Neuronal stem cell (in vitro differentiated cells): ENCODE results near the gene CEPT1.

Experiments used
- DNase-seq: peaks from one replicate; pipeline ENCODE4 v3.0.0-alpha.2; 2013; ENCODE audit warnings: low spot score
- H2AFZ ChIP-seq: one replicate; pipeline ENCODE4 v1.6.1; 2013; ENCODE audit warnings: mild to moderate bottlenecking, low read length, inconsistent platforms
- H2AK5ac ChIP-seq: 2 replicates; pipeline ENCODE4 v1.6.1; 2013; ENCODE audit warnings: low read depth, mild to moderate bottlenecking, inconsistent platforms, low read length, moderate library complexity, mixed read lengths
- H2BK120ac ChIP-seq: 2 replicates; pipeline ENCODE4 v1.6.1; 2013; ENCODE audit warnings: low read depth, mild to moderate bottlenecking, inconsistent platforms, low read length, moderate library complexity, mixed read lengths
- H2BK12ac ChIP-seq: one replicate; pipeline ENCODE4 v1.6.1; 2013; ENCODE audit warnings: low read length, inconsistent platforms
- H2BK15ac ChIP-seq: 2 replicates; pipeline ENCODE4 v1.6.1; 2013; ENCODE audit warnings: mild to moderate bottlenecking, low read length, inconsistent platforms, mixed read lengths
- H2BK5ac ChIP-seq: one replicate; pipeline ENCODE4 v1.6.1; 2013; ENCODE audit warnings: inconsistent platforms, mild to moderate bottlenecking, low read length, moderate library complexity
- H3K14ac ChIP-seq: one replicate; pipeline ENCODE4 v1.6.1; 2013; ENCODE audit warnings: low read length, inconsistent platforms
- H3K18ac ChIP-seq: 2 replicates; pipeline ENCODE4 v1.6.1; 2013; ENCODE audit warnings: low read length, inconsistent platforms
- H3K23ac ChIP-seq: 2 replicates; pipeline ENCODE4 v1.6.1; 2013; ENCODE audit warnings: low read depth, mild to moderate bottlenecking, mixed read lengths, low read length, inconsistent platforms; ENCODE audit not compliant: poor library complexity
- H3K27ac ChIP-seq: replicated peaks from 3 replicates; pipeline ENCODE4 v1.5.1; 2013; ENCODE audit warnings: low read length, inconsistent platforms
- H3K27me3 ChIP-seq, 3 experiments: 2 replicates each; pipeline ENCODE4 v1.6.1; 2013; ENCODE audit warnings: low read length in 3 of 3, mild to moderate bottlenecking in 2 of 3, inconsistent platforms in 1 of 3, low read depth in 1 of 3, mixed read lengths in 1 of 3, moderate library complexity in 1 of 3; ENCODE audit not compliant: control insufficient read depth in 3 of 3, insufficient read depth in 3 of 3
- H3K36me3 ChIP-seq, 2 donors: replicated peaks in 1 of 2; 2 replicates each; pipeline ENCODE4 v1.6.1; 2013; ENCODE audit warnings: low read length in 2 of 2; ENCODE audit not compliant: control insufficient read depth in 2 of 2, insufficient read depth in 2 of 2
- H3K4ac ChIP-seq: 2 replicates; pipeline ENCODE4 v1.6.1; 2013; ENCODE audit warnings: inconsistent platforms, mild to moderate bottlenecking, low read length, moderate library complexity
- H3K4me1 ChIP-seq, 2 donors: 1 replicate in 1 of 2; 2 replicates in 1 of 2; pipeline ENCODE4 v1.6.1; 2013; ENCODE audit warnings: low read length in 2 of 2, low read depth in 1 of 2; ENCODE audit not compliant: control insufficient read depth in 2 of 2, insufficient read depth in 1 of 2
- H3K4me2 ChIP-seq: one replicate; pipeline ENCODE4 v1.6.1; 2013; ENCODE audit warnings: mild to moderate bottlenecking, low read length, inconsistent platforms; ENCODE audit not compliant: insufficient read depth, poor library complexity, severe bottlenecking
- H3K4me3 ChIP-seq, 2 donors: 2 replicates each; pipeline ENCODE4 v1.5.1; 2013; ENCODE audit warnings: low read length in 2 of 2, mild to moderate bottlenecking in 2 of 2, inconsistent platforms in 1 of 2, moderate library complexity in 1 of 2
- H3K79me1 ChIP-seq: one replicate; pipeline ENCODE4 v1.6.1; 2013; ENCODE audit warnings: low read depth, mild to moderate bottlenecking, inconsistent platforms, low read length, moderate library complexity
- H3K9ac ChIP-seq: one replicate; pipeline ENCODE4 v1.6.1; 2013; ENCODE audit warnings: mild to moderate bottlenecking, low read depth, low read length, inconsistent platforms; ENCODE audit not compliant: poor library complexity
- H3K9me3 ChIP-seq, 2 donors: replicated peaks in 1 of 2; 2 replicates each; pipeline versions ENCODE3 to v1.6.1; 2013; ENCODE audit warnings: low read length in 2 of 2, mild to moderate bottlenecking in 2 of 2, inconsistent platforms in 1 of 2, low read depth in 1 of 2, mixed read lengths in 1 of 2, moderate library complexity in 1 of 2; ENCODE audit not compliant: control insufficient read depth in 2 of 2, insufficient read depth in 1 of 2
- H4K8ac ChIP-seq: one replicate; pipeline ENCODE4 v1.6.1; 2013; ENCODE audit warnings: low read depth, mild to moderate bottlenecking, inconsistent platforms, low read length, moderate library complexity
- H4K91ac ChIP-seq: one replicate; pipeline ENCODE4 v1.6.1; 2013; ENCODE audit warnings: low read length, low read depth, mild to moderate bottlenecking, inconsistent platforms; ENCODE audit not compliant: poor library complexity
- WGBS, 2 donors: extraction: QIAGEN DNeasy Blood & Tissue Kit; methylation state at CpG; one replicate each; pipeline ENCODE4 v1.1.7; 2013; ENCODE audit warnings: missing lambda C conversion rate in 2 of 2, mixed read lengths in 1 of 2; ENCODE audit not compliant: insufficient read length in 2 of 2, insufficient replicate concordance in 1 of 2; ENCODE audit errors: extremely low coverage in 2 of 2; 5-methylcytosine and 5-hydroxymethylcytosine counted together

Gene CEPT1

DNA sequence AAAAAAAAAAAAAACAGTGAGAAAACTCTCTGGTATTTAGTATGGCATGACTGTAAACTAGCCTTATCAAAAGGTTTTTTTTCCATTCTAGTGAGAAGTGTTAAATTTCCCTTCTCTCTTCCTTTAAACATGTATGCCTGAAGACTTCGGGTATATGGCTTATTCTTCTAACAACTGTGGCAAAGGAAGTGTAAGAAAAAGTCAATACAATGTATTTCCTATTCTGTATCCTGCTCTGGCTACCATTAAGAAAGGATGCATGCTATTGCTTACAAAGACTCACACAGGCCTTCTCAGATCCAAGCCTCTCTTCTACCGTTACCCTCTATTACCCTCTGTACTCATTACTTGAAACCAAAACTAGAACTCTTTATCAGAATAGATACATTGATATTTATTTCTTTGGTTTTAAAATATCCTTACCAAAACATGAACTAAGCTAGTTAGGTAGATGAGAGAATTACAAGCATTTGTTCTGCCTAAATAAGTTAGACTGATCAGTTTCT is 8.4 kb downstream of the CEPT1 start:
- no peak overlapping the region for H3K14ac ChIP-seq
- no peak overlapping the region for H3K4me2 ChIP-seq
- no peak overlapping the region for H3K23ac ChIP-seq
- DNase-seq: no peak
- H3K18ac ChIP-seq: no peak overlapping the region
- WGBS, 2 donors: no CpG with 5 or more reads among the region's 2 CpGs
- no peak overlapping the region for H2BK12ac ChIP-seq
- no peak overlapping the region for H4K8ac ChIP-seq
- no peak overlapping the region for H3K27ac ChIP-seq
- H3K4me3 ChIP-seq: no peak overlapping the region
- H3K27me3 ChIP-seq: no peaks in the 10 kb centered on the region
- H3K4me1 ChIP-seq: peaks cover 0 to 2% of the 10 kb centered on the region in 2 donors
- no peak overlapping the region for H2BK120ac ChIP-seq
- no peak overlapping the region for H4K91ac ChIP-seq
- H3K9ac ChIP-seq: no peak overlapping the region
- H2BK5ac ChIP-seq: no peak overlapping the region
- no peak overlapping the region for H2AFZ ChIP-seq
- H3K79me1 ChIP-seq: peaks cover 9% of the 10 kb centered on the region
- peaks cover 0 to 5% of the 10 kb centered on the region in 2 donors for H3K9me3 ChIP-seq
- no peak overlapping the region for H2AK5ac ChIP-seq
- no peak overlapping the region for H3K4ac ChIP-seq
- no peak overlapping the region for H2BK15ac ChIP-seq
- peaks cover 12 to 72% of the 10 kb centered on the region in 2 donors for H3K36me3 ChIP-seq

DNA sequence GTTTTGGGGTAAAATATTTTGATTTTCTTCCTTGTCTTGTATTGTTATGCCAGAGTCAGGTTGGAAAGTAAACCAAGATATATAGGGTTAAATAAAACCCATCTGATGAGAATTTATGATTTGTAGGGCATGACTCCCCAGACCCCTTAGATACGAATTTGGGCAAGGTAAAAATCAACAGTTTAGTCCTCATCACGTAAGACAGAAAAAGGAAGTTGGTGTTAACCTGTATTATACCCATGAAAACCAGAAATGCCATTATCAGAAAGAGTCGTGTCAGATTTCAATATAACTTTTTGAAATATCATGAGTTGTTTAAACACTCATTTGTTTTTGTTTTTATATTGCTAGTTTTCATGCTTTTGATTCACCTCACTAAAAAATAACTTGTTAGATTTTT is 11.8 kb downstream of the CEPT1 start:
- Histone ChIP-seq H3K4me3 (no peak overlapping the region), H3K36me3 (peaks cover 13 to 96% of the 10 kb centered on the region in 2 donors), H4K8ac (no peak overlapping the region), H2BK120ac (no peak overlapping the region), H2AFZ (no peak overlapping the region), H3K23ac (no peak overlapping the region), H3K79me1 (peaks cover 4% of the 10 kb centered on the region), H2BK12ac (no peak overlapping the region), H3K9me3 (peaks cover 0 to 21% of the 10 kb centered on the region in 2 donors), H3K4ac (no peak overlapping the region), H3K27me3 (no peaks in the 10 kb centered on the region), H3K27ac (no peak overlapping the region), H3K14ac (no peak overlapping the region), H3K18ac (no peak overlapping the region), H2BK5ac (no peak overlapping the region), H3K4me2 (no peak overlapping the region), H3K4me1 (no peaks in the 10 kb centered on the region), H3K9ac (no peak overlapping the region), H4K91ac (no peak overlapping the region), H2AK5ac (no peak overlapping the region), H2BK15ac (no peak overlapping the region)
- DNase-seq: no peak
- WGBS, 2 donors: no CpG with 5 or more reads among the region's 3 CpGs

DNA sequence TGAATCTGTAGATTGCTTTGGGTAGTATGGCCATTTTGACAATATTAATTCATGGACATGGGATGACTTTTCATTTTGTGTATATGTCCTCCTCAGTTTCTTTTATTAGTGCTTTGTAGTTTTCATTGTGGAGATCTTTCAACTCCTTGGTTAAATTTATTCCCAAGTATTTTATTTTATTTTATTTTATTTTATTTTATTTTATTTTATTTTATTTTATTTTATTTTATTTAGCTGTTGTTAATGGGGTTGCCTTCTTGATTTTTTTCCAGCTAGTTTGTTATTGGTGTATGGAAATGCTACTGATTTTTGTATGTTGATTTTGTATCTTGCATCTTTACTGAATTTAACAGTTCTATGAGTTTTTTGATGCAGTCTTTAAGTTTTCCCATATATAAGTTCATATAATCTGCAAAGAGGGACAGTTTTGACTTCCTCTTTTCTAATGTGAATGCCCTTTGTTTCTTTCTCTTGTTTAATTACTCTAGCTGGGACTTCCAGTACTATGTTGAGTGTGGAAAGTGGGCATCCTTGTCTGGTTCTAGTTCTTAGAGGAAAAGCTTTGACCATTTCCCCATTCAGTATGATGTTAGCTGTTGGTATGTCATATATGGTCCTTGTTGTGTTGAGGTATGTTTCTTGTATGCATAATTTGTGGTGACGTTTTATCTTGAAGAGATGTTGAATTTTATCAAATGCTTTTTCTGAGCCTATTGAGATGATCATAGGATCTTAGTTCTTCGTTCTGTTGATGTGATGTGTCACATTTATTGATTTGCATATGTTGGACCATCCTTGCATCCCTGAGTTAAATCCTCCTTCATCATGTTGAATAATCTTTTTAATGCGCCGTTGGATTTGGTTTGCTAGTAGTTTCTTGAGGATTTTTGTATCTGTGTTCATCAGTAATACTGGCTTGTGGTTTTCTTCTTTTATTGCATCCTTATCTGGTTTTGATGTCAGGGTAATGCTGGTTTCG is 14.3 kb downstream of the CEPT1 start:
- H2AFZ ChIP-seq: no peak overlapping the region
- H3K4me1 ChIP-seq: no peaks in the 10 kb centered on the region
- DNase-seq: no peak
- no peak overlapping the region for H3K23ac ChIP-seq
- H4K8ac ChIP-seq: no peak overlapping the region
- no peak overlapping the region for H3K4ac ChIP-seq
- peaks cover 2% of the 10 kb centered on the region for H3K79me1 ChIP-seq
- H2BK15ac ChIP-seq: no peak overlapping the region
- H2BK5ac ChIP-seq: no peak overlapping the region
- no peak overlapping the region for H3K4me3 ChIP-seq
- H4K91ac ChIP-seq: no peak overlapping the region
- H3K14ac ChIP-seq: no peak overlapping the region
- no peak overlapping the region for H3K27ac ChIP-seq
- peaks cover 0 to 21% of the 10 kb centered on the region in 2 donors for H3K9me3 ChIP-seq
- no peak overlapping the region for H2BK120ac ChIP-seq
- no peak overlapping the region for H2BK12ac ChIP-seq
- H3K18ac ChIP-seq: no peak overlapping the region
- no peaks in the 10 kb centered on the region for H3K27me3 ChIP-seq
- peaks cover 9 to 85% of the 10 kb centered on the region in 2 donors for H3K36me3 ChIP-seq
- no peak overlapping the region for H3K9ac ChIP-seq
- WGBS, 2 donors: no CpG with 5 or more reads among the region's 5 CpGs
- H3K4me2 ChIP-seq: no peak overlapping the region
- no peak overlapping the region for H2AK5ac ChIP-seq

DNA sequence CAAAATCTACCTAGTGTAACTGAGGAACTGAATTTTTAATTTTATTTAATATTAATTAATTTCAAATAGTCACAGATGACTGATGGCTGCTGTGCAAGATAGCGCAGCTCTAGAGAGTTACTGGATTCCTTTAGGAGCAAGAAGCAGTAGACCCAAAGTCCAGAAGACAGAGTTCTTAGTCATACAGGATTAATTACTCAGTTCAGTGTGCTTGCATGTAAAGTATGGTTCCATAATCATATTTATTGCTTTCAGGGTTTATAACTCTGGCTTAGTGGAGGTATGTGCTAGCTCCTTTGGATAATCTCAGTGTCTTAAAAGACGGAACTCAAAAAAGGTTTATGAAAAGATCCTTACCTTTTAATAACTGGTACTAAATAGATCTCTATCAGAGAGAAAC is 17.4 kb downstream of the CEPT1 start:
- no peak overlapping the region for H3K27ac ChIP-seq
- no peak overlapping the region for H2BK15ac ChIP-seq
- H3K36me3 ChIP-seq: peaks cover 7 to 85% of the 10 kb centered on the region in 2 donors
- no peak overlapping the region for H3K4me3 ChIP-seq
- no peaks in the 10 kb centered on the region for H3K27me3 ChIP-seq
- H3K9me3 ChIP-seq: peaks cover 0 to 21% of the 10 kb centered on the region in 2 donors
- H4K8ac ChIP-seq: no peak overlapping the region
- no peak overlapping the region for H3K18ac ChIP-seq
- H2AK5ac ChIP-seq: no peak overlapping the region
- no peak overlapping the region for H2BK12ac ChIP-seq
- no peaks in the 10 kb centered on the region for H3K4me1 ChIP-seq
- no peak overlapping the region for H3K9ac ChIP-seq
- no peak overlapping the region for H2BK120ac ChIP-seq
- H2BK5ac ChIP-seq: no peak overlapping the region
- no peak overlapping the region for H3K23ac ChIP-seq
- no CpG with 5 or more reads among the region's 2 CpGs for WGBS, 2 donors
- no peak overlapping the region for H3K14ac ChIP-seq
- no peak overlapping the region for H3K4ac ChIP-seq
- no peak overlapping the region for H4K91ac ChIP-seq
- no peak overlapping the region for H3K4me2 ChIP-seq
- DNase-seq: no peak
- H3K79me1 ChIP-seq: no peaks in the 10 kb centered on the region
- H2AFZ ChIP-seq: no peak overlapping the region
